Measurements from ENCODE around the gene SOCS6.
"Not testable (repeated sequence)": the region's sequence is repeated elsewhere in the genome, so short reads cannot be mapped to it uniquely, and the experiment has no call there.

Gene SOCS6

GRCh38 chr18:70322928-70323327 lies 34.1 kb downstream of the SOCS6 start:
- no peak for DNase-seq (ENCODE audit: low read depth in 2 of 2)

- DNase-seq (ENCODE audit: low read depth in 2 of 2) = no peak
Observed at GRCh38 chr18:70324897-70325296, 36.1 kb downstream of the SOCS6 start.

- no peak for DNase-seq (ENCODE audit: low read depth in 2 of 2)
Observed at GRCh38 chr18:70326255-70326654, 37.4 kb downstream of the SOCS6 start.

GRCh38 chr18:70328169-70328568 lies 39.3 kb downstream of the SOCS6 start:
- DNase-seq (ENCODE audit: low read depth in 2 of 2) = no peak

GRCh38 chr18:70329071-70329470 lies 40.2 kb downstream of the SOCS6 start:
- no peak for DNase-seq (ENCODE audit: low read depth in 2 of 2)

GRCh38 chr18:70330887-70331286 lies 42.0 kb downstream of the SOCS6 start:
- no peak for DNase-seq (ENCODE audit: low read depth in 2 of 2)

GRCh38 chr18:70331456-70332097 lies 42.7 kb downstream of the SOCS6 start:
- no peak for DNase-seq (ENCODE audit: low read depth in 2 of 2)

GRCh38 chr18:70332694-70333093 lies 43.8 kb downstream of the SOCS6 start:
- DNase-seq (ENCODE audit: low read depth in 2 of 2) = no peak

GRCh38 chr18:70333316-70333715 lies 44.5 kb downstream of the SOCS6 start:
- no peak for DNase-seq (ENCODE audit: low read depth in 2 of 2)

- DNase-seq (ENCODE audit: low read depth in 2 of 2) = no peak
Observed at GRCh38 chr18:70333757-70334156, 44.9 kb downstream of the SOCS6 start.

GRCh38 chr18:70334264-70334663 lies 45.4 kb downstream of the SOCS6 start:
- DNase-seq (ENCODE audit: low read depth in 2 of 2) = no peak

- no peak for DNase-seq (ENCODE audit: low read depth in 2 of 2)
Observed at GRCh38 chr18:70334728-70335329, 46.0 kb downstream of the SOCS6 start.

GRCh38 chr18:70335892-70336726 lies 47.3 kb downstream of the SOCS6 start:
- DNase-seq (ENCODE audit: low read depth in 2 of 2) = no peak

GRCh38 chr18:70337139-70337972 lies 48.5 kb downstream of the SOCS6 start:
- no peak for DNase-seq (ENCODE audit: low read depth in 2 of 2)

GRCh38 chr18:70338890-70339289 lies 50.0 kb downstream of the SOCS6 start:
- no peak for DNase-seq (ENCODE audit: low read depth in 2 of 2)

GRCh38 chr18:70339915-70340314 lies 51.1 kb downstream of the SOCS6 start:
- no peak for DNase-seq (ENCODE audit: low read depth in 2 of 2)

- DNase-seq (ENCODE audit: low read depth in 2 of 2) = not testable (repeated sequence)
Observed at GRCh38 chr18:70348481-70348880, 59.6 kb downstream of the SOCS6 start.

- no peak for DNase-seq (ENCODE audit: low read depth in 2 of 2)
Observed at GRCh38 chr18:70349316-70349715, 60.5 kb downstream of the SOCS6 start.

GRCh38 chr18:70354080-70354479 lies 65.2 kb downstream of the SOCS6 start:
- DNase-seq (ENCODE audit: low read depth in 2 of 2) = no peak

- no peak for DNase-seq (ENCODE audit: low read depth in 2 of 2)
Observed at GRCh38 chr18:70354771-70355170, 65.9 kb downstream of the SOCS6 start.

- no peak for DNase-seq (ENCODE audit: low read depth in 2 of 2)
Observed at GRCh38 chr18:70355620-70356385, 67.0 kb downstream of the SOCS6 start.
